WI38 (cell line): ENCODE data around the gene KLHL14.

Experiments used
- H3K4me3 ChIP-seq: 2 replicates; pipeline ENCODE4 v1.5.1; 2011; ENCODE audit warnings: low read depth, mild to moderate bottlenecking, control low read depth, low read length
- CTCF ChIP-seq: IDR thresholded peaks from 2 replicates; pipeline ENCODE4 v1.5.1; 2012; ENCODE audit warnings: low read depth, mild to moderate bottlenecking, control low read depth, low read length

KLHL14 gene

GRCh38 chr18:32770054-32770665 is 2.7 kb downstream of the KLHL14 start:
- TF ChIP-seq CTCF: no peak
- H3K4me3 ChIP-seq: no peak overlapping the region

DNA sequence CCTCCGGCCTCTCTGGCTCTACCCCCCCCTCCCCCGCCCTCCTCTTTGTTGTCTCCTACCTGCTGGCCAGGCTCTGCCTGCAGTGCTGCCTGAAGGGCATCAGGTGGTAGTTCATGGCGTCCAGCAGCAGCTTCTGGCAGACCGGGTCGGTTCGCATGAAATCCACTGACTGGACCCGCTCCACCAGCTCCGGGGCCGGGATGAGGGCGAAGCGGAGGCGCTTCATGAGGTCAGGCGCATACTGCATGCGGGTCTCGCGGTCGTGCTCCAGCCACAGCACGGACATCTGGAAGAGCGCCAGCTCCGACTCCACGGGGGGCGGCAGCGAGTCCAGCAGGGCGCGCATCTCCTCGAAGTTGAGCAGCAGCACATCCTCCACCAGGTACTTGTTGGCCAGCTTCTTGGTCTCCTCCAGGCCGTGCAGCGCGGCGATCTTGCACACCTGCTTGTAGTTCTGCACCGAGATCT is 3.2 kb downstream of the KLHL14 start:
- no peak for TF ChIP-seq CTCF
- H3K4me3 ChIP-seq: no peak overlapping the region

- no peak overlapping the region for H3K4me3 ChIP-seq
- TF ChIP-seq CTCF: no peak
These were observed 3.7 kb downstream of the KLHL14 start for GRCh38 chr18:32769071-32769585.

DNA sequence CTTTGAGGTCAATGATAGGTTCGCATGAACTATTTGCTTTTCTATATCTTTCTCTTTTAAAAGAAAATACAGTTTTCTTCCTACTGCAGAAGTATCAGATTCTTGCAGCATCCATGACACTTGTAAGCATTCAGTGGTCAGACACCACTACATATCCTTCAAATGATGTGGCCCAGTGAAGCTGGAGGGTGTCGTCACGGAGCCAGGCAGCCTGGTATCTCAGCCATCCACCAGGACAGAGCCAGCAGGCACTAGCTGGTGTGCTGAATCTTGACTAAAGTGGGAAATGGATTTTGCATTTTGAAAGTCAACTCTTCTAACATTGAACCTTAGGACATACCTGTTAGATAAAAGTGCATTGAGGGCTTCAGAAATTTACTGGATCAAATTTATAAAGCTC is 5.4 kb downstream of the KLHL14 start:
- H3K4me3 ChIP-seq: no peak overlapping the region
- no peak for TF ChIP-seq CTCF

- H3K4me3 ChIP-seq: no peak overlapping the region
- TF ChIP-seq CTCF: no peak
These were observed 8.1 kb downstream of the KLHL14 start for GRCh38 chr18:32764611-32765244.

- H3K4me3 ChIP-seq: no peak overlapping the region
- TF ChIP-seq CTCF: no peak
These were observed 9.5 kb downstream of the KLHL14 start for GRCh38 chr18:32763293-32763692.

DNA sequence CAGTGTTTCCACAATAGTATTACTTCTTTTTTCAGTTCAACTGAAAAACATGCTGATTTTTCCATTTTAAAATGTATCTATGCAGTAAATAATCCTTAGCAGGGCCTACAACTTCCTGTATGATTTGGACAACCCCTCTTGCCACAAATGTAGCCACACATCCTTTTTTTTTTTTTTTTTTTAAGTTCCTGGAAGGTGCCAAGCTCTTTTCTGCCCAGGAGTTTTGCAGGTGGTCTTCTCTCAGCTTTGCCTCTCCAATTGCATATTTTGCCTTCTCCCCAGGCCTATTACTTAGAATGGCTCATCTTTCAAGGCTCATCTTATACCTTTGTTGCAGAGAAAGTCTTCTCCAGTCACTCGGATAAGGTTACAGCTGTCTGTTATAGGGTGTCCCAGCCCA is 11.6 kb downstream of the KLHL14 start:
- no peak for TF ChIP-seq CTCF
- H3K4me3 ChIP-seq: no peak overlapping the region
